Measurements from ENCODE around the gene GALE.

The GALE gene

DNA sequence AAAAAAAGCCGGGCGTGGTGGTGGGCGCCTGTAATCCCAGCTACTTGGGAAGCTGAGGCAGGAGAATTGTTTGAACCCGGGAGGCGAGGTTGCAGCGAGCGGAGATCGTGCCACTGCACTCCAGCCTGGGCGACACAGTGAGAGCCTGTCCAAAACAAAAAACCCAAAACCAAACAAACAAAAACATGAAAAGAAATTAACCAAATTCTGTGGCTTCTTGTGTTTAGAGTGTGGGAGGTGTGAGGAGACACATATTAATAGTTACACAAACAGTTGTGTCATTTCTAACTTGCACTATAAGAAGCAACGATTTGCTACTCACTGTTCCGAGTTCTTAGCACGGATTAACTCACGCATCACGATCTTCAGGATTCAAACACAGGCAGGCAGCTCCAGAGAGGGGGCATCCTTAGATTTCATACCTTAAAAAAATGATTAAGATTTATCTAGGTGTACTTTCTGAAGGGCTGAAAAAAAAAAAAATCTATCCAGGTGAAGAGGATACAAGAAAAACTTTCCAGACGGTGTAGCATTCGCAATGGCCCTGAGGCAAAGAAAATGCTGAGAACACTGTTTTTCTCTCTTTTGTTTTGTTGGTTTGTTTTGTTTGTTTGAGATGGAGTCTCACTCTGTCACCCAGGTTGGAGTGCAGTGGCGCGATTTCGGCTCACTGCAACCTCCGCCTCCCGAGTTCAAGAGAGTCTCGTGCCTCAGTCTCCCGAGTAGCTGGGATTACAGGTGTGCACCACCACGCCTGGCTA, 25.4 kb upstream of the GALE start:
- H2BK12ac ChIP-seq (ENCODE audit: low read length) = no peak overlapping the region
- no peak overlapping the region for H2BK15ac ChIP-seq (ENCODE audit: low read length)
- H3K18ac ChIP-seq (ENCODE audit: low read length) = no peak overlapping the region
- no peak overlapping the region for H3K4ac ChIP-seq (ENCODE audit: low read length)
- no CpG with 5 or more reads among the region's 24 CpGs for WGBS, 2 donors (ENCODE audit: extremely low coverage in 2 of 2, insufficient read length in 2 of 2, insufficient replicate concordance in 1 of 2)
- peak overlapping the region in 1 of 2 donors; percentile 96 for H3K4me3 ChIP-seq (ENCODE audit: low read length in 2 of 2)
- H4K91ac ChIP-seq (ENCODE audit: low read depth, low read length, poor library complexity) = no peak overlapping the region
- H2AK5ac ChIP-seq (ENCODE audit: low read depth, low read length) = no peak overlapping the region
- no peak overlapping the region for H3K9ac ChIP-seq (ENCODE audit: low read depth, low read length, poor library complexity)
- no peaks in the 10 kb centered on the region for H3K36me3 ChIP-seq (replicated peaks in 1 of 2; ENCODE audit: control insufficient read depth in 2 of 2, insufficient read depth in 2 of 2, low read length in 2 of 2)
- H3K4me1 ChIP-seq (ENCODE audit: control insufficient read depth in 2 of 2, insufficient read depth in 1 of 2, low read depth in 1 of 2, low read length in 2 of 2) = no peaks in the 10 kb centered on the region
- H3K4me2 ChIP-seq (ENCODE audit: insufficient read depth, low read length, poor library complexity, severe bottlenecking) = no peak overlapping the region
- no peak overlapping the region for H3K23ac ChIP-seq (ENCODE audit: low read depth, low read length, poor library complexity)
- no peak for DNase-seq (ENCODE audit: low spot score)
- H4K8ac ChIP-seq (ENCODE audit: low read depth, low read length) = no peak overlapping the region
- H3K27me3 ChIP-seq (ENCODE audit: control insufficient read depth in 3 of 3, insufficient read depth in 3 of 3, low read depth in 1 of 3, low read length in 3 of 3) = peaks cover 0 to 2% (median 0%) of the 10 kb centered on the region in 3 experiments
- H3K9me3 ChIP-seq (replicated peaks in 1 of 2; ENCODE audit: control insufficient read depth in 2 of 2, insufficient read depth in 1 of 2, low read depth in 1 of 2, low read length in 2 of 2) = no peaks in the 10 kb centered on the region
- H3K14ac ChIP-seq (ENCODE audit: low read length) = no peak overlapping the region
- peak overlapping the region; percentile 93 for H2AFZ ChIP-seq (ENCODE audit: low read length)
- H3K27ac ChIP-seq (replicated peaks; ENCODE audit: low read length) = no peak overlapping the region
- no peaks in the 10 kb centered on the region for H3K79me1 ChIP-seq (ENCODE audit: low read depth, low read length)
- H2BK5ac ChIP-seq (ENCODE audit: low read length) = no peak overlapping the region
- H2BK120ac ChIP-seq (ENCODE audit: low read depth, low read length) = no peak overlapping the region

GRCh38 chr1:23825076-23825761, 24.7 kb upstream of the GALE start, which contains the start of gene HMGCL:
HMGCL (minus strand) TSS chr1:23825429; CDS start chr1:23825415, 14 bp downstream.
- H3K9ac ChIP-seq (ENCODE audit: low read depth, low read length, poor library complexity) = peak within 1 kb of the TSS; percentile 88
- no peak within 1 kb of the TSS for H2BK15ac ChIP-seq (ENCODE audit: low read length)
- H3K36me3 ChIP-seq (replicated peaks in 1 of 2; ENCODE audit: control insufficient read depth in 2 of 2, insufficient read depth in 2 of 2, low read length in 2 of 2) = peaks cover 0 to under 1% of the 10 kb centered on the region in 2 donors
- H3K14ac ChIP-seq (ENCODE audit: low read length) = no peak within 1 kb of the TSS
- peak within 1 kb of the TSS; percentile 93 for H2AFZ ChIP-seq (ENCODE audit: low read length)
- no peak within 1 kb of the TSS for H2AK5ac ChIP-seq (ENCODE audit: low read depth, low read length)
- no peak within 1 kb of the TSS for H2BK120ac ChIP-seq (ENCODE audit: low read depth, low read length)
- no peaks in the 10 kb centered on the region for H3K4me1 ChIP-seq (ENCODE audit: control insufficient read depth in 2 of 2, insufficient read depth in 1 of 2, low read depth in 1 of 2, low read length in 2 of 2)
- no peaks in the 10 kb centered on the region for H3K27me3 ChIP-seq (ENCODE audit: control insufficient read depth in 3 of 3, insufficient read depth in 3 of 3, low read depth in 1 of 3, low read length in 3 of 3)
- no peak within 1 kb of the TSS for H2BK12ac ChIP-seq (ENCODE audit: low read length)
- peak within 1 kb of the TSS; percentile 98 for H3K18ac ChIP-seq (ENCODE audit: low read length)
- no peaks in the 10 kb centered on the region for H3K9me3 ChIP-seq (replicated peaks in 1 of 2; ENCODE audit: control insufficient read depth in 2 of 2, insufficient read depth in 1 of 2, low read depth in 1 of 2, low read length in 2 of 2)
- DNase-seq (ENCODE audit: low spot score) = peak; percentile 83
- peak within 1 kb of the TSS; percentile 96 to 100 for H3K4me3 ChIP-seq (ENCODE audit: low read length in 2 of 2)
- H4K8ac ChIP-seq (ENCODE audit: low read depth, low read length) = no peak within 1 kb of the TSS
- no CpG with 5 or more reads among the region's 42 CpGs for WGBS, 2 donors (ENCODE audit: extremely low coverage in 2 of 2, insufficient read length in 2 of 2, insufficient replicate concordance in 1 of 2)
- H3K79me1 ChIP-seq (ENCODE audit: low read depth, low read length) = no peaks in the 10 kb centered on the region
- peak within 1 kb of the TSS; percentile 79 for H3K27ac ChIP-seq (replicated peaks; ENCODE audit: low read length)
- peak within 1 kb of the TSS; percentile 74 for H3K4me2 ChIP-seq (ENCODE audit: insufficient read depth, low read length, poor library complexity, severe bottlenecking)
- H4K91ac ChIP-seq (ENCODE audit: low read depth, low read length, poor library complexity) = no peak within 1 kb of the TSS
- no peak within 1 kb of the TSS for H3K4ac ChIP-seq (ENCODE audit: low read length)
- H2BK5ac ChIP-seq (ENCODE audit: low read length) = no peak within 1 kb of the TSS
- H3K23ac ChIP-seq (ENCODE audit: low read depth, low read length, poor library complexity) = peak within 1 kb of the TSS; percentile 95

DNA sequence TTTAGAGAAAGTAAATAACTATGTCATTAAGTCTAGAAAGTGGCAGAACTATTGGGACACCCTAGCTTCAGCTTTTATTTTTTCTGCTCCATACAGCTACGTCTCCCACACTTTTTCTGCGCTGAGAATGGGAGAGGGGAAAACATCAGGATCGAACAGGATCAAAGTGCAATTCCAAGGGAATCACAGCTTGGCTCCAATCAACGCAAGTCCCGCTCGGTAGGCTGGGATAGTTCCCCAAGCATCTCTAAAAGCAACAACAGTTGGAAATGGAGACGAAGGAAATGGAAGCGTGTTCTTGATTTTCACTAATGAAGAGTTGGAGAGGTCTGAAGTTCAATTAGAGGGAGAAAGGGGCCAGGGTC, 24.1 kb upstream of the GALE start:
- Histone ChIP-seq H3K14ac (ENCODE audit: low read length) (no peak overlapping the region), H2AK5ac (ENCODE audit: low read depth, low read length) (no peak overlapping the region), H3K27me3 (ENCODE audit: control insufficient read depth in 3 of 3, insufficient read depth in 3 of 3, low read depth in 1 of 3, low read length in 3 of 3) (no peaks in the 10 kb centered on the region), H3K23ac (ENCODE audit: low read depth, low read length, poor library complexity) (no peak overlapping the region), H4K8ac (ENCODE audit: low read depth, low read length) (no peak overlapping the region), H3K9me3 (replicated peaks in 1 of 2; ENCODE audit: control insufficient read depth in 2 of 2, insufficient read depth in 1 of 2, low read depth in 1 of 2, low read length in 2 of 2) (no peaks in the 10 kb centered on the region), H4K91ac (ENCODE audit: low read depth, low read length, poor library complexity) (no peak overlapping the region), H2BK15ac (ENCODE audit: low read length) (no peak overlapping the region), H2BK12ac (ENCODE audit: low read length) (no peak overlapping the region), H2BK120ac (ENCODE audit: low read depth, low read length) (no peak overlapping the region), H3K4me3 (ENCODE audit: low read length in 2 of 2) (peak overlapping the region; percentile 96 to 100), H3K36me3 (replicated peaks in 1 of 2; ENCODE audit: control insufficient read depth in 2 of 2, insufficient read depth in 2 of 2, low read length in 2 of 2) (peaks cover 0 to 4% of the 10 kb centered on the region in 2 donors), H3K4me1 (ENCODE audit: control insufficient read depth in 2 of 2, insufficient read depth in 1 of 2, low read depth in 1 of 2, low read length in 2 of 2) (no peaks in the 10 kb centered on the region), H3K9ac (ENCODE audit: low read depth, low read length, poor library complexity) (no peak overlapping the region), H2AFZ (ENCODE audit: low read length) (peak overlapping the region; percentile 93), H3K27ac (replicated peaks; ENCODE audit: low read length) (no peak overlapping the region), H2BK5ac (ENCODE audit: low read length) (no peak overlapping the region), H3K18ac (ENCODE audit: low read length) (no peak overlapping the region), H3K4me2 (ENCODE audit: insufficient read depth, low read length, poor library complexity, severe bottlenecking) (peak overlapping the region; percentile 74), H3K4ac (ENCODE audit: low read length) (no peak overlapping the region), H3K79me1 (ENCODE audit: low read depth, low read length) (no peaks in the 10 kb centered on the region)
- DNase-seq (ENCODE audit: low spot score) = no peak
- WGBS, 2 donors (ENCODE audit: extremely low coverage in 2 of 2, insufficient read length in 2 of 2, insufficient replicate concordance in 1 of 2) = no CpG with 5 or more reads among the region's 8 CpGs

GRCh38 chr1:23823767-23824166, 23.2 kb upstream of the GALE start:
- Histone ChIP-seq H3K9me3 (replicated peaks in 1 of 2; ENCODE audit: control insufficient read depth in 2 of 2, insufficient read depth in 1 of 2, low read depth in 1 of 2, low read length in 2 of 2) (no peaks in the 10 kb centered on the region), H3K18ac (ENCODE audit: low read length) (no peak overlapping the region), H3K36me3 (replicated peaks in 1 of 2; ENCODE audit: control insufficient read depth in 2 of 2, insufficient read depth in 2 of 2, low read length in 2 of 2) (peaks cover 0 to 5% of the 10 kb centered on the region in 2 donors), H3K14ac (ENCODE audit: low read length) (no peak overlapping the region), H3K4ac (ENCODE audit: low read length) (no peak overlapping the region), H2AFZ (ENCODE audit: low read length) (no peak overlapping the region), H2BK120ac (ENCODE audit: low read depth, low read length) (no peak overlapping the region), H3K9ac (ENCODE audit: low read depth, low read length, poor library complexity) (no peak overlapping the region), H4K91ac (ENCODE audit: low read depth, low read length, poor library complexity) (no peak overlapping the region), H3K4me1 (ENCODE audit: control insufficient read depth in 2 of 2, insufficient read depth in 1 of 2, low read depth in 1 of 2, low read length in 2 of 2) (no peaks in the 10 kb centered on the region), H3K4me2 (ENCODE audit: insufficient read depth, low read length, poor library complexity, severe bottlenecking) (no peak overlapping the region), H2BK5ac (ENCODE audit: low read length) (no peak overlapping the region), H4K8ac (ENCODE audit: low read depth, low read length) (no peak overlapping the region), H3K79me1 (ENCODE audit: low read depth, low read length) (peaks cover 2% of the 10 kb centered on the region), H2AK5ac (ENCODE audit: low read depth, low read length) (no peak overlapping the region), H3K4me3 (ENCODE audit: low read length in 2 of 2) (peak overlapping the region in 1 of 2 donors; percentile 96), H3K27ac (replicated peaks; ENCODE audit: low read length) (no peak overlapping the region), H3K27me3 (ENCODE audit: control insufficient read depth in 3 of 3, insufficient read depth in 3 of 3, low read depth in 1 of 3, low read length in 3 of 3) (no peaks in the 10 kb centered on the region), H2BK12ac (ENCODE audit: low read length) (no peak overlapping the region), H3K23ac (ENCODE audit: low read depth, low read length, poor library complexity) (no peak overlapping the region), H2BK15ac (ENCODE audit: low read length) (no peak overlapping the region)
- DNase-seq (ENCODE audit: low spot score) = no peak
- no CpG with 5 or more reads among the region's 7 CpGs for WGBS, 2 donors (ENCODE audit: extremely low coverage in 2 of 2, insufficient read length in 2 of 2, insufficient replicate concordance in 1 of 2)

Data from neuronal stem cell (in vitro differentiated cells).